ENCODE results near the gene BFSP1. TPM values are rescaled to one million over a fixed set of nuclear protein-coding genes. Genes with fewer than 3 reads are reported as not detected.
A peak's percentile ranks its signal among the peaks of the same experiment; 100 is the strongest.

BFSP1 gene
- total and polyA plus RNA-seq, 2 experiments from 2014 or later, result 2.7 to 4.9 TPM

- TF ChIP-seq STAT1 (IDR thresholded peaks at IDR 0.05; ENCODE audit: unreplicated experiment) (no peak), EZH2phosphoT487 (IDR thresholded peaks at IDR 0.05; ENCODE audit: unreplicated experiment) (no peak), ZNF114 (CRISPR knock-in tag; IDR thresholded peaks at IDR 0.05) (no peak), EZH2 (IDR thresholded peaks at IDR 0.05; ENCODE audit: low read depth, unreplicated experiment) (no peak)
Measured at GRCh38 chr20:17529586-17529985, 1.6 kb downstream of the BFSP1 start (continued).

- H2AFZ ChIP-seq, result peak overlapping the region; percentile 68; the same call in 1 of the 2 replicates
- no peaks in the 10 kb centered on the region for H3K9me2 ChIP-seq (ENCODE audit: insufficient read depth)
- peak; percentile 95 for ATAC-seq
- no peak overlapping the region for H3K27ac ChIP-seq (ENCODE audit: low read depth)
- Mint-ChIP-seq H3K4me3 (peak overlapping the region; percentile 56; the same call in 2 of the 3 replicates), H3K27ac (no peak overlapping the region), H3K27me3 (ENCODE audit: insufficient read depth, low read depth, poor library complexity) (peaks cover 12% of the 10 kb centered on the region), H3K9me3 (no peaks in the 10 kb centered on the region), H3K4me1 (peaks cover 4% of the 10 kb centered on the region), H3K36me3 (ENCODE audit: low read depth) (no peaks in the 10 kb centered on the region)
- no peaks in the 10 kb centered on the region for H3K79me2 ChIP-seq (replicated peaks; ENCODE audit: insufficient read depth)
- peaks cover 8% of the 10 kb centered on the region for H3K27me3 ChIP-seq (ENCODE audit: insufficient read depth)
- no peaks in the 10 kb centered on the region for H3K36me3 ChIP-seq (ENCODE audit: insufficient read depth)
- peak; percentile 79 for DNase-seq (ENCODE audit: low spot score)
- no peaks in the 10 kb centered on the region for H4K20me1 ChIP-seq (replicated peaks; ENCODE audit: insufficient read depth)
- peaks cover 7% of the 10 kb centered on the region for H3F3A ChIP-seq (replicated peaks; ENCODE audit: low read depth)
- H3K4me3 ChIP-seq, result no peak overlapping the region
- no peak for TF ChIP-seq EZH2 (IDR thresholded peaks at IDR 0.05; ENCODE audit: low read depth, unreplicated experiment)
- TF ChIP-seq, protein P1, sequence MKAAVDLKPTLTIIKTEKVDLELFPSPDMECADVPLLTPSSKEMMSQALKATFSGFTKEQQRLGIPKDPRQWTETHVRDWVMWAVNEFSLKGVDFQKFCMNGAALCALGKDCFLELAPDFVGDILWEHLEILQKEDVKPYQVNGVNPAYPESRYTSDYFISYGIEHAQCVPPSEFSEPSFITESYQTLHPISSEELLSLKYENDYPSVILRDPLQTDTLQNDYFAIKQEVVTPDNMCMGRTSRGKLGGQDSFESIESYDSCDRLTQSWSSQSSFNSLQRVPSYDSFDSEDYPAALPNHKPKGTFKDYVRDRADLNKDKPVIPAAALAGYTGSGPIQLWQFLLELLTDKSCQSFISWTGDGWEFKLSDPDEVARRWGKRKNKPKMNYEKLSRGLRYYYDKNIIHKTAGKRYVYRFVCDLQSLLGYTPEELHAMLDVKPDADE (IDR thresholded peaks at IDR 0.05), result peak; percentile 54; the same call in 1 of the 2 replicates
- H3K4me2 ChIP-seq, result no peak overlapping the region
- peaks cover 3% of the 10 kb centered on the region; the same call in 1 of the 2 replicates for H3K4me1 ChIP-seq (ENCODE audit: insufficient read depth)
Measured at GRCh38 chr20:17525650-17526049, 5.5 kb downstream of the BFSP1 start.

- Histone ChIP-seq H3K36me3 (ENCODE audit: insufficient read depth) (no peaks in the 10 kb centered on the region), H3K4me1 (ENCODE audit: insufficient read depth) (no peaks in the 10 kb centered on the region), H3K4me2 (no peak overlapping the region), H3F3A (replicated peaks; ENCODE audit: low read depth) (peaks cover 3% of the 10 kb centered on the region), H3K9me2 (ENCODE audit: insufficient read depth) (no peaks in the 10 kb centered on the region), H2AFZ (no peak overlapping the region), H3K27ac (ENCODE audit: low read depth) (no peak overlapping the region), H3K27me3 (ENCODE audit: insufficient read depth) (peaks cover 3% of the 10 kb centered on the region), H3K4me3 (no peak overlapping the region), H3K79me2 (replicated peaks; ENCODE audit: insufficient read depth) (no peaks in the 10 kb centered on the region), H4K20me1 (replicated peaks; ENCODE audit: insufficient read depth) (no peaks in the 10 kb centered on the region)
- no peak overlapping the region for H3K27ac Mint-ChIP-seq
- no peak overlapping the region for H3K4me3 Mint-ChIP-seq
- peaks cover 7% of the 10 kb centered on the region for H3K27me3 Mint-ChIP-seq (ENCODE audit: insufficient read depth, low read depth, poor library complexity)
- peaks cover 7% of the 10 kb centered on the region; the same call in 2 of the 3 replicates for H3K4me1 Mint-ChIP-seq
- H3K9me3 Mint-ChIP-seq, result no peaks in the 10 kb centered on the region
- no peaks in the 10 kb centered on the region for H3K36me3 Mint-ChIP-seq (ENCODE audit: low read depth)
- DNase-seq (ENCODE audit: low spot score), result no peak
- no peak for ATAC-seq
- no peak for TF ChIP-seq ZNF331 (CRISPR knock-in tag; IDR thresholded peaks at IDR 0.05; ENCODE audit: low read depth)
- TF ChIP-seq STAT1 (IDR thresholded peaks at IDR 0.05; ENCODE audit: unreplicated experiment), result no peak
- TF ChIP-seq POLR2AphosphoS5 (IDR thresholded peaks at IDR 0.05; ENCODE audit: low read depth), result no peak
- no peak for TF ChIP-seq EZH2phosphoT487 (IDR thresholded peaks at IDR 0.05; ENCODE audit: unreplicated experiment)
- TF ChIP-seq ZNF462 (CRISPR knock-in tag; IDR thresholded peaks at IDR 0.05), result no peak
- TF ChIP-seq JUNB (IDR thresholded peaks at IDR 0.05; ENCODE audit: unreplicated experiment), result no peak
- TF ChIP-seq ZNF114 (CRISPR knock-in tag; IDR thresholded peaks at IDR 0.05), result no peak
- no peak for TF ChIP-seq NANOG (IDR thresholded peaks at IDR 0.05; ENCODE audit: borderline replicate concordance)
- no peak for TF ChIP-seq EZH2 (IDR thresholded peaks at IDR 0.05; ENCODE audit: low read depth, unreplicated experiment)
- no peak for TF ChIP-seq CREB1 (CRISPR knock-in tag; IDR thresholded peaks at IDR 0.05; ENCODE audit: low read depth)
- TF ChIP-seq, protein P1 (IDR thresholded peaks at IDR 0.05), result no peak
Measured at GRCh38 chr20:17525132-17525531, 6.0 kb downstream of the BFSP1 start.
